Mucosa of stomach (tissue), 1 donor: Measurements from ENCODE around the gene GLRA3.
"Not testable (repeated sequence)": the region's sequence is repeated elsewhere in the genome, so short reads cannot be mapped to it uniquely, and the experiment has no call there.

ENCODE experiments used
- H3K27me3 ChIP-seq: one replicate; pipeline ENCODE4 v1.7.0; 2013; ENCODE audit warnings: mild to moderate bottlenecking, low read length; ENCODE audit not compliant: control insufficient read depth, insufficient read depth
- H3K36me3 ChIP-seq: one replicate; pipeline ENCODE4 v1.7.0; 2013; ENCODE audit warnings: low read length; ENCODE audit not compliant: control insufficient read depth, insufficient read depth
- H3K4me1 ChIP-seq: one replicate; pipeline ENCODE4 v1.7.0; 2013; ENCODE audit warnings: mild to moderate bottlenecking, low read length; ENCODE audit not compliant: control insufficient read depth, insufficient read depth
- H3K4me3 ChIP-seq: one replicate; pipeline ENCODE4 v1.7.0; 2013; ENCODE audit warnings: low read length
- H3K9ac ChIP-seq: one replicate; pipeline ENCODE4 v1.7.0; 2013; ENCODE audit warnings: mild to moderate bottlenecking, low read length, moderate library complexity
- H3K9me3 ChIP-seq: one replicate; pipeline ENCODE4 v1.7.0; 2013; ENCODE audit warnings: mild to moderate bottlenecking, low read length, moderate library complexity; ENCODE audit not compliant: control insufficient read depth
- donor health status: Pancreatic carcinoma.

GLRA3 gene

DNA sequence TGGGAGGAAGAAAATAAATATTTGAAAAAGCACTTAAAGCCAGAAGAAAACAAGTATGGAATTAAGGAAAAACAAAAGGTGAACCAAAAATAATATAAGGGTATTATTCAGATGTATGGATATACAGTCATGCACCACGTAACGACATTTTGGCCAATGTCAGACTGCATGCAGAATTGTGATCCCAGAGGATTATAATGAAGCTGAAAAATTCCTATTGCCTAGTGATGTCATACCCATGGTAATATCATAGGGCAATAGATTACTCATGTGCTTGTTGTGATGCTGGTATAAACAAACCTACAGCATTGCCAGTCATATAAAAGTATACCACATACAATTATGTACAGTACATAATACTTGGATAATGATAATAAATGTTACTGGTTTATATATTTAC is 20.9 kb downstream of the GLRA3 start:
- Histone ChIP-seq H3K4me1 (no peaks in the 10 kb centered on the region), H3K36me3 (no peaks in the 10 kb centered on the region), H3K27me3 (no peaks in the 10 kb centered on the region), H3K9ac (no peak overlapping the region), H3K9me3 (no peaks in the 10 kb centered on the region), H3K4me3 (no peak overlapping the region)

DNA sequence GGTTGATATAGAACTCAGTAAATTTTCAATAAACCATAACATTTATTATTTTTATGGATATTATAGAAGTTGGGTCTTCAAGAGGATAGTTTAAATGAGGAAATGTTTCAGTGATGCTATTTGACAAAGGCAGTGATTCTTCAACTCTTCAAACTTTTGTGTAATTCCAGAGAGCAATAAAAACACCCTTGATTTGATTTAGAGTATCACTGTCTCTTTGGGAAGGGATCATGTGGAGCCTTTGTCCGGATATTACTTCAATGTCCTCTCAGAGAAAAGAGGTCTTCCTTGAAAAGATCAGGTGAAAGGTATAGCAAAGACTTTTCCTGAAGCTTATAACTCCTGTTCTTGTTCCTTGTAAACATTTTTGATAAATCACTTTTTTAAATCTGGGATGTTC is 23.3 kb downstream of the GLRA3 start:
- Histone ChIP-seq H3K4me1 (no peaks in the 10 kb centered on the region), H3K4me3 (no peak overlapping the region), H3K9ac (no peak overlapping the region), H3K9me3 (no peaks in the 10 kb centered on the region), H3K27me3 (no peaks in the 10 kb centered on the region), H3K36me3 (no peaks in the 10 kb centered on the region)

- Histone ChIP-seq H3K9ac (no peak overlapping the region), H3K4me3 (no peak overlapping the region), H3K4me1 (no peaks in the 10 kb centered on the region), H3K9me3 (no peaks in the 10 kb centered on the region), H3K27me3 (no peaks in the 10 kb centered on the region), H3K36me3 (no peaks in the 10 kb centered on the region)
Measured at GRCh38 chr4:174794543-174795094, 34.4 kb downstream of the GLRA3 start.

GRCh38 chr4:174789657-174790056 is 39.4 kb downstream of the GLRA3 start:
- H3K9me3 ChIP-seq, result no peaks in the 10 kb centered on the region
- no peaks in the 10 kb centered on the region for H3K36me3 ChIP-seq
- no peaks in the 10 kb centered on the region for H3K27me3 ChIP-seq
- H3K4me1 ChIP-seq, result no peaks in the 10 kb centered on the region
- H3K4me3 ChIP-seq, result no peak overlapping the region
- no peak overlapping the region for H3K9ac ChIP-seq

DNA sequence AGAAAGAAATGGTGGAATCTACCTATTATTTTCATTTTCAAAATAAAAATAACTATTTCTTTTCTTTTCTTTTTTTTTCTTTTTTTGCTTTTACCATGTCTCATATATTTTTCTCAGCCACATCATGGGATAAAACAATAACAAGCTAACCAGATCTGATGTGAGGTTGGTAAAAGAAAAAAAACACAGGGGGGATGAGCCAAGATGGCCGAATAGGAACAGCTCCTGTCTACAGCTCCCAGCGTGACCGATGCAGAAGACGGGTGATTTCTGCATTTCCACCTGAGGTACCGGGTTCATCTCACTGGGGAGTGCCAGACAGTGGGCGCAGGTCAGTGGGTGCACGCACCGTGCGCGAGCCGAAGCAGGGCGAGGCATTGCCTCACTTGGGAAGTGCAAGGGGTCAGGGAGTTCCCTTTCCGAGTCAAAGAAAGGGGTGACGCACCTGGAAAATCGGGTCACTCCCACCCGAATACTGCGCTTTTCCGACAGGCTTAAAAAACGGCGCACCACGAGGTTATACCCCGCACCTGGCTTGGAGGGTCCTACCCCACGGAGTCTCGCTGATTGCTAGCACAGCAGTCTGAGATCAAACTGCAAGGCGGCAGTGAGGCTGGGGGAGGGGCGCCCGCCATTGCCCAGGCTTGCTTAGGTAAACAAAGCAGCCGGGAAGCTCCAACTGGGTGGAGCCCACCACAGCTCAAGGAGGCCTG is 50.6 kb downstream of the GLRA3 start:
- not testable (repeated sequence) for H3K4me3 ChIP-seq, H3K4me1 ChIP-seq, H3K36me3 ChIP-seq, H3K9me3 ChIP-seq, H3K27me3 ChIP-seq, H3K9ac ChIP-seq

GRCh38 chr4:174775366-174775765 is 53.7 kb downstream of the GLRA3 start:
- no peaks in the 10 kb centered on the region for H3K36me3 ChIP-seq
- no peaks in the 10 kb centered on the region for H3K4me1 ChIP-seq
- no peak overlapping the region for H3K9ac ChIP-seq
- H3K4me3 ChIP-seq, result no peak overlapping the region
- no peaks in the 10 kb centered on the region for H3K27me3 ChIP-seq
- H3K9me3 ChIP-seq, result no peaks in the 10 kb centered on the region

DNA sequence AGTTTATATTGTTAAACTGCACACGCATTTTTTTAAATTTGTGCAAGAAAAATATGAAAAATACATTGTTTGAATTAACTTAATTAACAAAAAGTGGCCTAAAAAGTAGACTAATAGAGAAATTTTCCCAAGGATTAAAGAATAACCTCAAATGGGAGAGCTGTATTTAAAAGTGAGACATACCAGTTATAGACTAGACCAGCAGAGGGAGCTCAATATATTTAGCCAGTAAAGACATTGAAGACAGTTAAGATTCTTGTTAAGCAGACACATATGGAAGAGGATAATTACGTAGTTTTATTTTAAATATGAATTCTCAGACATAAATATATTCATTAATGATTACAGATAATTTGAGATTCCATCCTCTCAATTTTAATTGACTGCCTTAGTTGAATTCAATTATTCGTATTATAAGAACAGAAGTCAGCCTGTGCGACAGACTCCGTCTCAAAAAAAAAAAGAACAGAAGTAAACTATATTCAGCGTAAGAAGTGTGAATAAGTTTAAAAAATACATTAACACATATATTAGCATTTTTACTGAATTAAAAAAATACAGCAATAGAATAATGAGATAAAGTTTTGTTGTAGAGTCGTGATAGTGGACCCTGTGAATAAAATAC is 64.8 kb downstream of the GLRA3 start:
- H3K9me3 ChIP-seq, result no peaks in the 10 kb centered on the region
- H3K27me3 ChIP-seq, result no peaks in the 10 kb centered on the region
- no peaks in the 10 kb centered on the region for H3K4me1 ChIP-seq
- H3K36me3 ChIP-seq, result no peaks in the 10 kb centered on the region
- no peak overlapping the region for H3K9ac ChIP-seq
- H3K4me3 ChIP-seq, result no peak overlapping the region

DNA sequence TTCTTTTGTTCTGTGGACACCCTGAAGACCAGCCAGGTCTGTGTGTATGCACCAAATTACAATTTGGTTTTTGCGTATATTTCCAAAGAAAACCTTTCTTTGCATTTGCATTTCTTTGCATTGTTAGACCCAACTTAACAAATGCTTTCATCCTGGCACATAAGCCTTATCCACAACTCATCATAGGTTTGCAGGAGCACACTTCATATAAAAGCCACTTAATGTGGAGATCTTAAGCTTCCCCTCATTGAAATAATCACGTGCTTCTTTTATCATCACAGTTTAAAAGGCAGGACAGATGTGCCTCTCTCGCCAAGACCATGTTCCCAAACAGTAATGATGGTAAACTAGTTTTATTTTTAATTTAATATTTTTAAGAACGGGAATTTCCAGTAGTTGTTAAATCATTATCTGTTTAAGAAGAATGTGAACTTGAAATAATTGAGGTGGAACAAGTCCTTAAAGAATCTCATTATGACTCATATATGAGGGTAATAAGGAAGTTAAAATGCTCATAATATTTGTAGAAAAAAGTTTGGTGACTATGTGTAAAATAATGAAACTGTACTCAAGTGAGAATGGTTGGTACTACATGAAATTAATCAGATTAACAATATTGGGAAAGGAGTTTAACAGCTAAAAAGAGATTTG is 65.5 kb downstream of the GLRA3 start:
- H3K4me3 ChIP-seq, result no peak overlapping the region
- H3K36me3 ChIP-seq, result no peaks in the 10 kb centered on the region
- no peak overlapping the region for H3K9ac ChIP-seq
- H3K9me3 ChIP-seq, result no peaks in the 10 kb centered on the region
- no peaks in the 10 kb centered on the region for H3K4me1 ChIP-seq
- H3K27me3 ChIP-seq, result no peaks in the 10 kb centered on the region

DNA sequence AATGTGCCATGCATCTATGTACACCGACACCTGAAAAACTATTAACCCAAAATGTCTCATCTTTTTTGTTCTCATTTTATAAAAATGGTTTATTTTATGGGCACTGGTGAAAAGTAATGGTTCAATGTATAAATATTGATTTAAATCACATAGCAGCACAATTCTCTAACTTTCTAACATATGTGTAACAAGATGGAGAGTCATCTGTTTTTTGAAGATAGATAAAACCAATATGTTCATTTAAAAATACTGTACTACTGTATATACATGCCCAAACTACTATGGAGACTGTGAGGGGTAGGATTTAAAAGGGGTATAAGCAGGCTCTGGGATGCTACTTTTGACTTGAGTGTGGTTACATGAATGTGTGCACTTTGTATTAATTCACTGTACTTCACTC is 67.6 kb downstream of the GLRA3 start:
- Histone ChIP-seq H3K36me3 (no peaks in the 10 kb centered on the region), H3K9me3 (no peaks in the 10 kb centered on the region), H3K4me1 (no peaks in the 10 kb centered on the region), H3K27me3 (no peaks in the 10 kb centered on the region), H3K4me3 (no peak overlapping the region), H3K9ac (no peak overlapping the region)

DNA sequence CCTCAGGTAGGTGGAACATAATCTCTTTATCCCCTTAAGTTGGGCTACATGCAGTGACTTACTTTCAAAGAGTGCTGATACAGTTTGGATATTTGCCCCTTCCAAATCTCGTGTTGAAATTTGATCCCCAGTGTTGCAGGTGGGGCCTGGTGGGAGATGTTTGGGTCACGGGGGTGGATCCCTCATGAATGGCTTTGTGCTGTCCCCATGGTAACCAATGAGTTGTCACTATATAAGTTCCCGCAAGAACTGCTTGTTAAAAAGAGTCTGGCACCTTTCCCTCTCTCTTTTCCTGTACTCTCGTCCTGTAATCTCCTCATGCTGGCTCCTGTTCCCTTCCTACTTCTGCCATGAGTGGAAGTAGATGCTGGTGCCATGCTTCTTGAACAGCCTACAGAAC is 71.3 kb downstream of the GLRA3 start:
- no peak overlapping the region for H3K9ac ChIP-seq
- H3K4me3 ChIP-seq, result no peak overlapping the region
- no peaks in the 10 kb centered on the region for H3K4me1 ChIP-seq
- no peaks in the 10 kb centered on the region for H3K9me3 ChIP-seq
- H3K27me3 ChIP-seq, result no peaks in the 10 kb centered on the region
- no peaks in the 10 kb centered on the region for H3K36me3 ChIP-seq

DNA sequence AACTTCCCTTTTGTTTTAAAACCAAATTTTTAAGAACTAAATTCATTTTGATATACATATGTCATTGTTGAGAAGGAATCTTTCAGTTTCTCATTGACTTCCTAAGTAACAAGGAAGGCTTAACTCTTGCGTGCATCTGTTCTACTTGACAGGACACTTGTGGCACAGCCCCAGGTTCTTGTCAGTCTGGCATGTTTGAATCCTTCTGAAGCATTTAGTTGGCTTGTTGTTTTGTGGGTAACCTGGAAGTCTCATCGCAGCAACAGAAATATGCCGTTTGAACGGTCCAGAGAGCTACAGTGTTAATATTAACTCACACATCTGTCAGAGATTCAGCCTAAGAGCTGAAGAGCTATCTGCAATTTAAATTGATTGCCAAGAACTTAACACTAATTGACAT is 76.0 kb downstream of the GLRA3 start:
- no peaks in the 10 kb centered on the region for H3K36me3 ChIP-seq
- no peaks in the 10 kb centered on the region for H3K4me1 ChIP-seq
- no peak overlapping the region for H3K9ac ChIP-seq
- H3K4me3 ChIP-seq, result no peak overlapping the region
- H3K27me3 ChIP-seq, result no peaks in the 10 kb centered on the region
- H3K9me3 ChIP-seq, result no peaks in the 10 kb centered on the region

GRCh38 chr4:174752026-174752425 is 77.0 kb downstream of the GLRA3 start:
- no peak overlapping the region for H3K9ac ChIP-seq
- H3K9me3 ChIP-seq, result no peaks in the 10 kb centered on the region
- no peak overlapping the region for H3K4me3 ChIP-seq
- no peaks in the 10 kb centered on the region for H3K36me3 ChIP-seq
- no peaks in the 10 kb centered on the region for H3K27me3 ChIP-seq
- no peaks in the 10 kb centered on the region for H3K4me1 ChIP-seq
